Heart left ventricle (tissue), 16 donors: ENCODE data around the gene SLC35D1. TPM values are rescaled to one million over a fixed set of nuclear protein-coding genes. Genes with fewer than 3 reads are reported as not detected.
A peak's percentile ranks its signal among the peaks of the same experiment; 100 is the strongest.

ENCODE experiments used
- ATAC-seq, 4 donors: fragments of 200-7000 bp; cut with Tn5 transposase; one replicate each; pipeline ENCODE4 v1.9.1; 2020 to 2022; ENCODE audit warnings: moderate library complexity in 4 of 4, mild to moderate bottlenecking in 3 of 4, moderate number of reproducible peaks in 1 of 4
- DNase-seq, 5 donors: peaks; one replicate each; pipeline ENCODE4 v3.0.0-alpha.2; 2020
- H3K27ac ChIP-seq, 12 donors: fragments of 200-600 bp; sonication (generic) in 4 of 12; one replicate each; pipeline versions ENCODE4 v1.5.0 to v1.8.0; 2016 to 2022; ENCODE audit warnings: mild to moderate bottlenecking in 2 of 12
- H3K27me3 ChIP-seq, 9 donors: fragments of 200-600 bp; sonication (generic) in 2 of 9; one replicate each; pipeline versions ENCODE4 v1.5.1 to v1.8.0; 2016 to 2022; ENCODE audit warnings: mild to moderate bottlenecking in 3 of 9
- H3K36me3 ChIP-seq, 9 donors: fragments of 200-600 bp; sonication (generic) in 2 of 9; one replicate each; pipeline versions ENCODE4 v1.5.0 to v1.8.0; 2018 to 2022; ENCODE audit warnings: mild to moderate bottlenecking in 2 of 9
- H3K4me1 ChIP-seq, 12 donors: fragments of 200-600 bp; sonication (generic) in 4 of 12; one replicate each; pipeline versions ENCODE4 v1.5.0 to v1.8.0; 2016 to 2022; ENCODE audit warnings: mild to moderate bottlenecking in 3 of 12
- H3K4me3 ChIP-seq, 12 donors: fragments of 200-600 bp; sonication (generic) in 4 of 12; one replicate each; pipeline versions ENCODE4 v1.5.0 to v1.8.0; 2017 to 2022; ENCODE audit warnings: mild to moderate bottlenecking in 9 of 12, moderate library complexity in 4 of 12
- H3K9me3 ChIP-seq, 12 donors: fragments of 200-600 bp; sonication (generic) in 4 of 12; one replicate each; pipeline versions ENCODE4 v1.5.0 to v1.8.0; 2016 to 2022; ENCODE audit warnings: mild to moderate bottlenecking in 1 of 12
- POLR2A ChIP-seq, 2 donors: fragments of 450-650 bp; IDR thresholded peaks; one replicate each; pipeline ENCODE4 v1.6.1; 2017; ENCODE audit warnings: antibody characterized with exemption in 2 of 2, mild to moderate bottlenecking in 2 of 2, moderate library complexity in 2 of 2
- WGBS, 4 donors: extraction: QIAGEN DNeasy Blood & Tissue Kit in 2 of 4; methylation state at CpG; one replicate each; pipeline versions ENCODE4 v1.1.5 to v1.1.7; 2013 to 2018; 5-methylcytosine and 5-hydroxymethylcytosine counted together
- intact Hi-C, 10 donors: fragments of 100-400 bp; cut with DNase I; formaldehyde crosslinking; loops; one replicate each; pipeline versions ENCODE4 v1.11.1 to v1.14.2; 2022
- polyA plus RNA-seq, 2 donors: library from polyadenylated mRNA; stranded (reverse); fragments of 200-250 nt; gene quantifications; one replicate each; pipeline ENCODE4 v1.2.3, GENCODE V29; 2013
- total RNA-seq, 9 donors: library from RNA; depleted of rRNA in 2 of 9; stranded (reverse); fragments of >200 nt in 2 of 9; fragmentation: NEBNext Ultra II Directional in 3 of 9; extraction: Animal tissue kit (Norgen Biotek cat#: 25700) in 3 of 9; gene quantifications; one replicate each; pipeline versions ENCODE4 v1.1.0 to v1.2.4, GENCODE V29; 2016 to 2023
- TF ChIP-seq, protein P1 (sequence below), 12 donors: fragments of 200-600 bp; sonication (generic) in 4 of 12; IDR thresholded peaks; one replicate each; pipeline versions ENCODE4 v1.5.0 to v1.8.0; 2018 to 2022; ENCODE audit warnings: antibody characterized with exemption in 12 of 12, mild to moderate bottlenecking in 5 of 12
- donor health status: ischemic (EF 13 %, LVEDD 7.1; RV severe dilation, severe dysfunction).
- donor health status: healthy with polysubstance abuse.
- donor health status: DM: no; HTN: yes; CAD: no.
- donor health status: DM: no; HTN: no; CAD: no.
- donor health status: ischemic (EF 25% LVEDD 6.9; RV normal size, moderate dysfunction).
- donor health status: ischemic (EF 25% LVEDD 5.7; RV mildly dilated, moderate dysfunction).
- donor health status: healthy.
- donor health status: DM: yes; HTN: yes; CAD: no.
- donor health status: ischemic (EF 35%, LVEDD 5.7; RV mildly dilated, moderate dysfunction).
- donor health status: nonischemic (EF 11% LVEDD 7.7; RV severe dilation, severe dysfunction).
- donor health status: DM: yes; HTN: yes; CAD: no.
- donor health status: PGD.
- donor health status: ischemic (EF 29% LVEDD 5.4; RV normal size, mild dysfunction).
- donor health status: nonischemic (EF 23%, LVEDD 6.1; RV moderate dilation, normal function).

Gene SLC35D1
- total and polyA plus RNA-seq, 11 donors: 1.8 to 6.8 (median 3.7) TPM

DNA sequence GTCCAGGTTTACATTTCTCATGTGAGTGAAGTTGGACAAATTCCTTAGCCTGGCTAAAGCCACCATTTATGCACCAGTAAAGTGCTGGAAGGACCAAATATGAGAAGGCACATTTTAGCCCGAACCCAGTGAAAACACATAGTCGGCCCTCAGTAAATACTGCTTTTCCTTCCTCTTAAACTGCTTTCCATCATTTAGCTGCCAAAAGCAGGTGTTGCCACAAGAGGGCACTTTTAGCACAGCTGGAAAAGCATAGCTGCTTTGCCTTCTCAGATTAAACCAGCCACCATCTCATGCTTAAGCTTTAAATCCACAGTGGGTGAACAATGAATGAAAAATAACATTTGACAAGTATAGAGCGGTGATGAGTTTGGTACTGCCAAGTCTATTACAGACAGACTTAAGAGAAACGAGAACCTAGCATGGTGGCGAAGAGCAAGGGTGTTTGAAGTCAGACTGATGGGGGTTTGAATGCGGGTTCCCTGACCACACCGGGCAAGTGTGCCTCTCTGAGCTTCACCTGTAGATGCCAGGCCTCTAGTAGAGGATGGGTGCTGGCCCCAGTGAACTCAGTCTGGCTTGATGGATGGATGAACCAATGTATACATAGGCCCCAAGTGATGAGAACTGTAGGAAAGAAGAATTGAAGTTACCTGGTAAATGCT lies 57.8 kb downstream of the SLC35D1 start:
- Histone ChIP-seq H3K9me3 (no peaks in the 10 kb centered on the region), H3K4me1 (peaks cover 0 to 9% (median 2%) of the 10 kb centered on the region in 12 donors), H3K4me3 (no peak overlapping the region), H3K36me3 (peaks cover 0 to 54% (median 19%) of the 10 kb centered on the region in 9 donors), H3K27me3 (no peaks in the 10 kb centered on the region), H3K27ac (no peak overlapping the region)
- intact Hi-C loops: loop anchor here (1.0 to 10.0 kb wide), 8 partner anchors 151 to 231 kb away; no protein-coding TSS in a partner anchor
- ATAC-seq: peak in 3 of 4 donors; percentile 51 to 70 (median 52)
- TF ChIP-seq POLR2A (IDR thresholded peaks at IDR 0.05): no peak
- TF ChIP-seq, protein P1, sequence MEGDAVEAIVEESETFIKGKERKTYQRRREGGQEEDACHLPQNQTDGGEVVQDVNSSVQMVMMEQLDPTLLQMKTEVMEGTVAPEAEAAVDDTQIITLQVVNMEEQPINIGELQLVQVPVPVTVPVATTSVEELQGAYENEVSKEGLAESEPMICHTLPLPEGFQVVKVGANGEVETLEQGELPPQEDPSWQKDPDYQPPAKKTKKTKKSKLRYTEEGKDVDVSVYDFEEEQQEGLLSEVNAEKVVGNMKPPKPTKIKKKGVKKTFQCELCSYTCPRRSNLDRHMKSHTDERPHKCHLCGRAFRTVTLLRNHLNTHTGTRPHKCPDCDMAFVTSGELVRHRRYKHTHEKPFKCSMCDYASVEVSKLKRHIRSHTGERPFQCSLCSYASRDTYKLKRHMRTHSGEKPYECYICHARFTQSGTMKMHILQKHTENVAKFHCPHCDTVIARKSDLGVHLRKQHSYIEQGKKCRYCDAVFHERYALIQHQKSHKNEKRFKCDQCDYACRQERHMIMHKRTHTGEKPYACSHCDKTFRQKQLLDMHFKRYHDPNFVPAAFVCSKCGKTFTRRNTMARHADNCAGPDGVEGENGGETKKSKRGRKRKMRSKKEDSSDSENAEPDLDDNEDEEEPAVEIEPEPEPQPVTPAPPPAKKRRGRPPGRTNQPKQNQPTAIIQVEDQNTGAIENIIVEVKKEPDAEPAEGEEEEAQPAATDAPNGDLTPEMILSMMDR (IDR thresholded peaks at IDR 0.05): peak; percentile 45 to 83 (median 70)
- peak in 4 of 5 donors; percentile 38 to 57 (median 48) for DNase-seq
- WGBS, 4 donors: 69 to 72% (median 72%) methylated on average over 7 of the region's 7 CpGs

DNA sequence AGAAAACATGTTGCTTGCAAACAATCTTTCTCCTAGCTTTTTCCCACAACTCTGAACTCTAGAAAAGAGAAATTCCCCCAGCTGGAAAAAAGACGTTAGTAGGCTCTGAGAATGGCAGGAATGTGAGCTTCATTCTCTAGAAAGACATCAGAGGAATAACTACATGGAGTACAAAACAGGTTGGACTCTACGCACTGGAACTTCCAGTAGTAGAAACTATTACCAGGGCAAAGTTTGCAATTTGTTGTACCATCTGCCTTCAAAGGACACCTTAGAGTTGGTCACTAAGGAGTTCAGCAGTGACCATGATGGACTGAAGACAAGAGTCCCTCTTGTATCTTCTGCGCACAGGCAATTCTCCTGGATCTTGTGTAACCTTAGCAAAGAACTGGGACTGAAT lies 60.9 kb downstream of the SLC35D1 start:
- H3K9me3 ChIP-seq: no peaks in the 10 kb centered on the region
- H3K36me3 ChIP-seq: peaks cover 0 to 57% (median 23%) of the 10 kb centered on the region in 9 donors
- intact Hi-C loops: loop anchor here in 3 of 10 donors (10.0 kb wide), 2 partner anchors 222 to 228 kb away; no protein-coding TSS in a partner anchor
- no peak for ATAC-seq
- H3K27ac ChIP-seq: no peak overlapping the region
- no peaks in the 10 kb centered on the region for H3K27me3 ChIP-seq
- no peak overlapping the region for H3K4me3 ChIP-seq
- TF ChIP-seq, protein P1 (IDR thresholded peaks at IDR 0.05): no peak
- TF ChIP-seq POLR2A (IDR thresholded peaks at IDR 0.05): no peak
- DNase-seq: no peak
- WGBS, 4 donors: 71 to 97% (median 93%) methylated on average over 3 of the region's 3 CpGs
- peaks cover 0 to 8% (median 0%) of the 10 kb centered on the region in 12 donors for H3K4me1 ChIP-seq

DNA sequence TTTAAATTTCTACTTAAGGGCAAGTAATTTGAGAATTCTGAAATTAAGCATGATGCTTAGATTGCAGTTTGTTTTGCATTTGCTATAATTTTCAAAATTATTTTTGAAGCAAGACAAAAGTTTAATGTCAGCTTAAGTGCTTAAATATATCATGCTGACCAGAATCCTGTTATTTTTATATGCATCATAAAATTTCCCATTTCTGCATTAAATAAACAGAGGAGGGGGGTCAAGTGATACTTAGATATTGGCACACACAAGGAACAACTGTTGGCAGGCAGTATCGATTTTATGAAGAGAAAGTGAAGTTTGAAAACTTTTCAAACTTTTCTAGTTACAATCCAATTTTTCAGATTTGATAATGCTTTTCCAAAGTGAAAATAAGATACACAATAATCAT lies 68.1 kb downstream of the SLC35D1 start:
- Histone ChIP-seq H3K4me1 (peaks cover 0 to 22% (median 4%) of the 10 kb centered on the region in 12 donors), H3K27me3 (no peaks in the 10 kb centered on the region), H3K27ac (no peak overlapping the region), H3K4me3 (no peak overlapping the region), H3K36me3 (peaks cover 0 to 93% (median 80%) of the 10 kb centered on the region in 9 donors), H3K9me3 (no peaks in the 10 kb centered on the region)
- no peak for DNase-seq
- 41 to 69% (median 60%) methylated on average over 1 of the region's 1 CpG for WGBS, 4 donors
- intact Hi-C loops: no loop called here
- no peak for ATAC-seq
- TF ChIP-seq, protein P1 (IDR thresholded peaks at IDR 0.05): no peak
- TF ChIP-seq POLR2A (IDR thresholded peaks at IDR 0.05): no peak

DNA sequence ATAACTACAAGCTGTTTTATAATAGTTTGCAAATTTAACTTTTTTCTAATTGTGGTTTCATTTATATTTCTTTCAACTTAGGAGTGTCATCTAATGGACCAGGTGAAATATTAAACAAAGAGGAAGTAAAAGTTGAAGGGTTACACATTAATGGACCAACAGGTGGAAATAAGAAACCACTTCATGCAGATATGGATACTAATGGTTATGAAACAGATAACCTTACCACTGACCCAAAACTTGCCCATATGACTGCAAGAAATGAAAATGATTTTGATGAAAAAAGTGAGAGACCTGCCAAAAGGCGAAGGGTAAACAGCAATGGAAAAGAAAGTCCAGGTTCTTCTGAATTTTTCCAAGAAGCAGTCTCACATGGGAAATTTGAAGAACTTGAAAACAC lies 69.5 kb downstream of the SLC35D1 start:
- Histone ChIP-seq H3K9me3 (no peaks in the 10 kb centered on the region), H3K36me3 (peaks cover 0 to 96% (median 90%) of the 10 kb centered on the region in 9 donors), H3K4me1 (peaks cover 0 to 28% (median 4%) of the 10 kb centered on the region in 12 donors), H3K4me3 (no peak overlapping the region), H3K27me3 (no peaks in the 10 kb centered on the region), H3K27ac (no peak overlapping the region)
- DNase-seq (no peak), ATAC-seq (no peak)
- 98 to 99% (median 98%) methylated on average over 1 of the region's 1 CpG for WGBS, 4 donors
- intact Hi-C loops: no loop called here
- no peak for TF ChIP-seq POLR2A (IDR thresholded peaks at IDR 0.05)
- TF ChIP-seq, protein P1 (IDR thresholded peaks at IDR 0.05): no peak
